Rectal smooth muscle tissue (tissue), 1 donor: ENCODE measurements around the gene BAZ1B.
"Not testable (repeated sequence)": the region's sequence is repeated elsewhere in the genome, so short reads cannot be mapped to it uniquely, and the experiment has no call there.

Experiments used
- H3K27ac ChIP-seq: one replicate; pipeline ENCODE4 v1.7.0; 2013; ENCODE audit warnings: low read depth, low read length, inconsistent platforms
- H3K27me3 ChIP-seq: one replicate; pipeline ENCODE4 v1.7.0; 2013; ENCODE audit warnings: low read length; ENCODE audit not compliant: control insufficient read depth, insufficient read depth
- H3K36me3 ChIP-seq: one replicate; pipeline ENCODE4 v1.7.0; 2013; ENCODE audit warnings: low read length; ENCODE audit not compliant: control insufficient read depth, insufficient read depth
- H3K4me1 ChIP-seq: one replicate; pipeline ENCODE4 v1.7.0; 2013; ENCODE audit warnings: low read length; ENCODE audit not compliant: control insufficient read depth, insufficient read depth
- H3K4me3 ChIP-seq: one replicate; pipeline ENCODE4 v1.7.0; 2013; ENCODE audit warnings: low read length
- H3K9ac ChIP-seq: one replicate; pipeline ENCODE4 v1.7.0; 2013; ENCODE audit warnings: low read length

BAZ1B gene

DNA sequence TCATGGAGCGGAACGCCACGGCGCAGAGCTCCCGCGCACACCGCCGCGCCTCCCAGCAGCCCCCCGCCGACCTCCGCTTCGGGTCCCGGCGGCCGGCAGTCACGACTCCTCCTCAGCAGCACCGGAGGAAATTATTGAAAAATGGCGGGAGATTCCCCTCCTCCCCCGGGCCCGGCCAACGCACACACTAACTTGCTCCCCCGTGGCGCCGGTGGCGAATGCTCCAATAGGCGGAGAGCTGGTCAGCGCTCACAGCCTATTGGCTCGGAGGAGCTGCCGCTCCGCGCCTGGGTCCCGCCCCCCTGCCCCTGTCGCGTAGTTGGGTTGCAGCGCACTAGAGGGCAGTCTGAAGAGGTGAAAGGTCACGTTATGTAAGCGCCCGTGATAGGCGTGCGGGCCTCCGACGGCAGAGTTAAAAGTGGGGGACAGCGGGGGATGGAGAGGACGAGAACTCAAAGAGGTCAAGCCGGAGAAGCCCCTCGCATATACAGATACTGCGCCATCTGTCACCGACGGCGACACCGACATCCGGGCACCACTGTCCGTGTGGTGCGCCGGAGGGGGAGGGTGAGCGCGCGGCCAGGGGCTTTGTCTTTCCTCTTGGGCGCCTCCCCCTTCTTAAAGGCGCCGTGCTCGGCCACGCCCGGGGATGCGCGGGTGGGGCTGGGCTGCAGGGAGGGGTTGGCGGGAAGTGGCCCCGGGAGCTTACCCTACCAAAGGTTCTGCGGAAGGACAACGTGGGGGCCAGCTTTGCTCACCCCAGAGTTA lies at the start of gene BAZ1B:
TSS of gene BAZ1B (minus strand) at position 189 of the 768 bp plus-strand sequence. CDS start 360 bp downstream, outside the sequence.
- Histone ChIP-seq H3K9ac (peak within 1 kb of the TSS; percentile 68), H3K4me1 (peaks cover 19% of the 10 kb centered on the region), H3K36me3 (no peaks in the 10 kb centered on the region), H3K27ac (peak within 1 kb of the TSS; percentile 93), H3K4me3 (peak within 1 kb of the TSS; percentile 83), H3K27me3 (no peaks in the 10 kb centered on the region)

DNA sequence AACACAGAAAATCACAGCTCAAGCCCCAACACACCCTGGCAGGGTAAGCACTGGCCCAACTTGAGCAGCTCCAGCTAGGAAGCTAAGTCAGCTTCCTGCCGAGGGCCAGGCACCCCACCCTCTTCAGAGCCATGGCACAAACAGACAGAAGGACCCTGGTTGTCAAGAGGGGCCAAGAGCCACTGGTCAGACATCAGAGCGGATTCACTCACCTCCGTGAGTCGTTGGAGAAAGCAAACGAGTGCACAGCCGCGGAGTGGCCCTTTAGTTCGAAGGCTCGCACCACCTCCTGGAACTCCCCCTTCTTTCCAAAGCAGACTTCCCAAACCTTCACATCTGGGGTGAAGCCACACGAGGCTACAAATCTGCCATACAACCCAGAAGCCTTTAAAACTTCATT lies 48.9 kb upstream of the BAZ1B start:
- no peak overlapping the region for H3K9ac ChIP-seq
- H3K4me3 ChIP-seq: no peak overlapping the region
- no peaks in the 10 kb centered on the region for H3K4me1 ChIP-seq
- peaks cover 41% of the 10 kb centered on the region for H3K36me3 ChIP-seq
- H3K27ac ChIP-seq: no peak overlapping the region
- H3K27me3 ChIP-seq: no peaks in the 10 kb centered on the region

DNA sequence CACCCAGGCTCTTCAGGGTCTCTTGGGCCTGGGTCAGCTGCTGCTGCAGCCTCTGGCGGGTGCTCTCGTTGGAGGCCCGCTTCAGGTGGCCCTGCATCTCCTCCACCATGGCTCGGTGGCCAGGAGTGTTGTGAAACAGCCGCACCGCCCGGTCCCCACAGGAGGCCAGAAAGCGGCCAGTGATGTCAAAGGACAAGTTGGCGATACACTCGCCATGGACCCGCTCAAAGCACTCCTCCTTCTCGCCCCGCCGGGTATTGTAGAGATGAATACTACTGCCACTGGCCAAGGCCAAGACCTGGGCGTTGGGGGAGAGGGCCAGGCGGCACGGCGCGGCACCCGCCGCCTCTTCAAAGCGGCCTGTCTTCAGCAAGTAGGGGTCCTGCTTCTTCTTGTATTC lies 48.4 kb upstream of the BAZ1B start:
- H3K36me3 ChIP-seq: peaks cover 41% of the 10 kb centered on the region

GRCh38 chr7:73569042-73569608 lies 47.0 kb upstream of the BAZ1B start:
- H3K27ac ChIP-seq: no peak overlapping the region
- H3K27me3 ChIP-seq: no peaks in the 10 kb centered on the region
- H3K4me3 ChIP-seq: no peak overlapping the region
- H3K4me1 ChIP-seq: no peaks in the 10 kb centered on the region
- H3K36me3 ChIP-seq: peaks cover 35% of the 10 kb centered on the region
- H3K9ac ChIP-seq: no peak overlapping the region

More for the DNA sequence above, 48.4 kb upstream of the BAZ1B start:
- no peak overlapping the region for H3K4me3 ChIP-seq
- H3K27ac ChIP-seq: no peak overlapping the region
- no peaks in the 10 kb centered on the region for H3K27me3 ChIP-seq
- H3K4me1 ChIP-seq: no peaks in the 10 kb centered on the region
- no peak overlapping the region for H3K9ac ChIP-seq

DNA sequence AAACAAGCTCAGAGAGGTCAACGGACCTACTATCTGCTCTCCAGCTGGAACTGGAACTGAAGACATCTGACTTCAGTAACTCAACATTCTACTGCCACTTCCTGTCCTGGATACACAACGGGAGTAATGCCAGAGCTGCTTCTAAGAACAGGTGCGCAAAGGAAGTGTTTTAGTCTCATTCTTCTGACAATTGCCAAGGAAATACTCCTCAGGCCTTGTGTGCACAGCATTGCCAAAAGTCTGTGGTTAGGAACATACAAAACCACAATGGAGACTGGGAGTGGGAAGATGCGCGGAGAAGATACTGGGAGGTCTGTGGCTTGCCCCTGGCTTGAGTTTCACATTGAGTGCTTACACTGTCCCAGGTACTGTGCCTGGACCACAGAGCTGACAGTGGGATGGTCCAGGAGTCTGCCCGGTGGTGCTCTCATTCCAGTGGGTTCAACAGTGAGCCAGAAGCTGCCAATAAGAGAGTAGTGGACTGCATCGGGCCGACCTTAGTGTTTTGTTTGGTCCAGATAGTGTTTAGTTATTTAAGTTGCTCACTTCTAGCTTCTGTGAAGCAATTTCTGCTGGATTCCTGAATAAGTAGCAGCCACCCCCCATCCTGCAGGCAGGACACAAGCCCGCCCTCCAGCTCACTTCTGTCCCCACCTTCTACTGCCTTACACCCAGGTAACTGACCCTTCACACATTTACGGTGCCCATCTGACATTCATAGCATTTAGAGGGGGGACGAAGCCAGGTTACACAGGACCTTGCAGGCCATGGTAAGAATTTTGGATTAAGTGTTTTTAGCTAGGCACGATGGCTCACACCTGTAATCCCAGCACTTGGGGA lies 46.0 kb upstream of the BAZ1B start:
- H3K9ac ChIP-seq: no peak overlapping the region

DNA sequence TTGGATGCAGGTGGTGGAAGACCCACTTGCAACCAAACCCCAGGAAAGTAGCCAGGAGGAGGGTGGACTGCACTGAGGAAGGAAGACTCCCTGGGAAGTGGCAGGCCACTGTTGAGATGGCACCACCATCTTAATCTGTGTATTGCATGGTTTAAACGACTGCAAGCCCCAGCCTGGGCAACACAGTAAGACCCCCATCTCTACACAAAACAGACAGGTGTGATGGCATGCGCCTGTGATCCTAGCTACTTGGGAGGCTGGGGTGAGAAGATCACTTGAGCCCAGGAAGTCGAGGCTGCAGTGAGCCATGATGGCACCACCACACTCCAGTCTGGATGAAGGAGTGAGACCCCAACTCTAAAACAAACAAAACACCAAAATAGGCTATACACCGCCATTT lies 45.0 kb upstream of the BAZ1B start:
- H3K36me3 ChIP-seq: peaks cover 17% of the 10 kb centered on the region
- no peaks in the 10 kb centered on the region for H3K27me3 ChIP-seq
- no peaks in the 10 kb centered on the region for H3K4me1 ChIP-seq
- no peak overlapping the region for H3K9ac ChIP-seq
- H3K27ac ChIP-seq: no peak overlapping the region
- H3K4me3 ChIP-seq: no peak overlapping the region

More for the DNA sequence above, 46.0 kb upstream of the BAZ1B start:
- H3K27ac ChIP-seq: no peak overlapping the region
- peaks cover 25% of the 10 kb centered on the region for H3K36me3 ChIP-seq
- no peak overlapping the region for H3K4me3 ChIP-seq
- H3K27me3 ChIP-seq: no peaks in the 10 kb centered on the region
- no peaks in the 10 kb centered on the region for H3K4me1 ChIP-seq

DNA sequence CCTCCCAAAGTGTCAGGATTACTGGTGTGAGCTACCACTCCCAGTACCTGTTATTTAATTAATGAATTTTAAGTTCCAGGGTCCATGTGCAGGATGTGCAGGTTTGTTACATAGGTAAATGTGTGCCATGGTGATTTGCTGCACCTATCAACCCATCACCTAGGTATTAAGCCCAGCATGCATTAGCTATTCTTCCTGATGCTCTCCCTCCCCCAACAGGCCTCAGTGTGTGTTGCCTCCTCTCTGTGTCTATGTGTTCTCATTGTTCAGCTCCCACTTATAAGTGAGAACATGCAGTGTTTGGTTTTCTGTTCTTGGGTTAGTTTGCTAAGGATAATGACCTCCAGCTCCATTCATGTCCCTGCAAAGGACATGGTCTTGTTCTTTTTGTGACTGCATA lies 44.3 kb upstream of the BAZ1B start:
- H3K4me1 ChIP-seq, H3K27ac ChIP-seq, H3K27me3 ChIP-seq: not testable (repeated sequence)
- Histone ChIP-seq H3K9ac (peak overlapping the region; percentile 4), H3K4me3 (peak overlapping the region; percentile 64), H3K36me3 (peaks cover 17% of the 10 kb centered on the region)

- Histone ChIP-seq H3K36me3 (peaks cover 15% of the 10 kb centered on the region), H3K4me1 (no peaks in the 10 kb centered on the region), H3K9ac (peak overlapping the region; percentile 4), H3K27me3 (no peaks in the 10 kb centered on the region), H3K27ac (no peak overlapping the region), H3K4me3 (peak overlapping the region; percentile 64)
Observed at GRCh38 chr7:73565675-73566340, 43.7 kb upstream of the BAZ1B start.

GRCh38 chr7:73560109-73560835 lies 38.2 kb upstream of the BAZ1B start:
- Histone ChIP-seq H3K9ac (no peak overlapping the region), H3K27me3 (no peaks in the 10 kb centered on the region), H3K4me3 (no peak overlapping the region)

GRCh38 chr7:73557397-73558257 lies 35.5 kb upstream of the BAZ1B start, which contains the start of gene BCL7B:
Gene BCL7B (minus strand): TSS chr7:73557690. CDS start chr7:73557578, 112 bp downstream.
- Histone ChIP-seq H3K36me3 (peaks cover 7% of the 10 kb centered on the region), H3K27me3 (no peaks in the 10 kb centered on the region), H3K4me1 (peaks cover 11% of the 10 kb centered on the region), H3K9ac (peak within 1 kb of the TSS; percentile 86), H3K27ac (peak within 1 kb of the TSS; percentile 100), H3K4me3 (peak within 1 kb of the TSS; percentile 86)

More at GRCh38 chr7:73560109-73560835, 38.2 kb upstream of the BAZ1B start:
- Histone ChIP-seq H3K27ac (no peak overlapping the region), H3K36me3 (no peaks in the 10 kb centered on the region), H3K4me1 (peaks cover 8% of the 10 kb centered on the region)

GRCh38 chr7:73557108-73557396 lies 35.0 kb upstream of the BAZ1B start:
- Histone ChIP-seq H3K9ac (peak overlapping the region; percentile 42), H3K4me1 (peaks cover 11% of the 10 kb centered on the region), H3K27ac (peak overlapping the region; percentile 100), H3K27me3 (no peaks in the 10 kb centered on the region), H3K4me3 (peak overlapping the region; percentile 86), H3K36me3 (peaks cover 11% of the 10 kb centered on the region)
